ENCODE results near the gene CUL4B.

DNA sequence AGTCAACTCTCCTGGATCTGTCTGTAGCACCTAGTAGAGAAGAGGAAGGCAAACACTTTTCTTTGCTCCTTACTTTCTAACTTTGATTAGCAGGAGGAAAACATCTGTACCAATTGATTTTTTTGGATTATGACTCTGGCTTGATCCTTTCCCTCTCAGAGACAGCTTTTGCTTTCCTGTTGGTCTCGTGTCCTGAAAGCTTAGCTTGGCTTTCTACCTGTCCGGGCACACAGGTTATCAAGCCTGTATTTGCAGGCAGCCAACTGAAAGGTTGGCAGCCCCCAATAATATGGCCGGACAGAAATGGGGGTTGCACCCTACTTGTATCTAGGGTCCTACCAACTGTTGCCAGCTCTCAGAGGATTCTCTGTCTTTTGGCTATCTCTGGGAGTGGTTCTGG, 48.5 kb downstream of the CUL4B start:
- TF ChIP-seq, protein P1, sequence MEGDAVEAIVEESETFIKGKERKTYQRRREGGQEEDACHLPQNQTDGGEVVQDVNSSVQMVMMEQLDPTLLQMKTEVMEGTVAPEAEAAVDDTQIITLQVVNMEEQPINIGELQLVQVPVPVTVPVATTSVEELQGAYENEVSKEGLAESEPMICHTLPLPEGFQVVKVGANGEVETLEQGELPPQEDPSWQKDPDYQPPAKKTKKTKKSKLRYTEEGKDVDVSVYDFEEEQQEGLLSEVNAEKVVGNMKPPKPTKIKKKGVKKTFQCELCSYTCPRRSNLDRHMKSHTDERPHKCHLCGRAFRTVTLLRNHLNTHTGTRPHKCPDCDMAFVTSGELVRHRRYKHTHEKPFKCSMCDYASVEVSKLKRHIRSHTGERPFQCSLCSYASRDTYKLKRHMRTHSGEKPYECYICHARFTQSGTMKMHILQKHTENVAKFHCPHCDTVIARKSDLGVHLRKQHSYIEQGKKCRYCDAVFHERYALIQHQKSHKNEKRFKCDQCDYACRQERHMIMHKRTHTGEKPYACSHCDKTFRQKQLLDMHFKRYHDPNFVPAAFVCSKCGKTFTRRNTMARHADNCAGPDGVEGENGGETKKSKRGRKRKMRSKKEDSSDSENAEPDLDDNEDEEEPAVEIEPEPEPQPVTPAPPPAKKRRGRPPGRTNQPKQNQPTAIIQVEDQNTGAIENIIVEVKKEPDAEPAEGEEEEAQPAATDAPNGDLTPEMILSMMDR (IDR thresholded peaks at IDR 0.05; ENCODE audit: extremely low read depth in 1 of 2, insufficient read depth in 1 of 2, low read depth in 1 of 2, low read length in 2 of 2) = no peak
- TF ChIP-seq POLR2A (IDR thresholded peaks at IDR 0.05; ENCODE audit: low read depth, low read length) (no peak), EZH2 (IDR thresholded peaks at IDR 0.05; ENCODE audit: borderline replicate concordance, low read depth, low read length, severe bottlenecking) (no peak), MYC (IDR thresholded peaks at IDR 0.05; ENCODE audit: low read depth, low read length) (no peak)
- TF ChIP-seq, protein P2, sequence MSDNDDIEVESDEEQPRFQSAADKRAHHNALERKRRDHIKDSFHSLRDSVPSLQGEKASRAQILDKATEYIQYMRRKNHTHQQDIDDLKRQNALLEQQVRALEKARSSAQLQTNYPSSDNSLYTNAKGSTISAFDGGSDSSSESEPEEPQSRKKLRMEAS (IDR thresholded peaks at IDR 0.05; ENCODE audit: insufficient read depth, insufficient read length) = no peak

Measured in endothelial cell of umbilical vein (primary cell).